OCI-LY7 (cell line): Measurements from ENCODE around the gene GIPC2. TPM values are rescaled to one million over a fixed set of nuclear protein-coding genes. Genes with fewer than 3 reads are reported as not detected.

Experiments used
- BruUV-seq: library from RNA; stranded (reverse); fragments of 400-500 nt; replicated peaks from 2 replicates; lab custom pipeline; 2021; lab: Mats Ljungman, UMichigan
- CTCF ChIA-PET: fragments of 300-600 bp; sonication (Branson Sonifier 250); formaldehyde crosslinking; loops from one replicate; lab custom pipeline; 2022; ENCODE audit warnings: antibody characterized with exemption; ENCODE audit not compliant: unreplicated experiment; lab: Charles Lee
- POLR2A ChIA-PET: fragments of 300-600 bp; sonication (Branson Sonifier 250); formaldehyde crosslinking; loops from one replicate; lab custom pipeline; 2022; ENCODE audit warnings: antibody characterized with exemption; lab: Charles Lee
- DNase-seq: peaks from one replicate; pipeline ENCODE4 v3.0.0-alpha.2; 2015; ENCODE audit warnings: low spot score
- H2AFZ ChIP-seq: fragments of 200-600 bp; sonication (generic), shearing (Covaris generic); 2 replicates; pipeline ENCODE4 v1.6.1; 2014; ENCODE audit warnings: mild to moderate bottlenecking, antibody characterized with exemption, low read length, moderate library complexity
- H3K27ac ChIP-seq: fragments of 200-600 bp; sonication (generic); 2 replicates; pipeline ENCODE4 v1.5.1; 2014; ENCODE audit warnings: mixed run types, low read depth, mild to moderate bottlenecking, moderate library complexity, low read length, inconsistent platforms; ENCODE audit not compliant: poor library complexity, severe bottlenecking
- H3K36me3 ChIP-seq: fragments of 200-600 bp; sonication (generic); 2 replicates; pipeline ENCODE4 v1.6.1; 2014; ENCODE audit warnings: mild to moderate bottlenecking, antibody characterized with exemption, low read length, moderate library complexity, mixed read lengths; ENCODE audit not compliant: insufficient read depth
- H3K4me1 ChIP-seq: fragments of 200-600 bp; sonication (generic); 2 replicates; pipeline ENCODE4 v1.5.1; 2014; ENCODE audit warnings: mild to moderate bottlenecking, low read length; ENCODE audit not compliant: insufficient read depth, poor library complexity, severe bottlenecking
- H3K4me2 ChIP-seq: fragments of 200-600 bp; sonication (generic); 2 replicates; pipeline ENCODE4 v1.6.1; 2014; ENCODE audit warnings: mild to moderate bottlenecking, low read length
- H3K4me3 ChIP-seq: fragments of 200-600 bp; sonication (generic); 2 replicates; pipeline ENCODE4 v1.5.1; 2014; ENCODE audit warnings: mild to moderate bottlenecking, low read depth, low read length; ENCODE audit not compliant: poor library complexity, severe bottlenecking
- H3K79me2 ChIP-seq: fragments of 200-600 bp; sonication (generic); 2 replicates; pipeline ENCODE4 v1.6.1; 2016; ENCODE audit warnings: low read depth, mild to moderate bottlenecking, low read length, moderate library complexity, mixed read lengths; ENCODE audit not compliant: insufficient read depth
- H3K9me2 ChIP-seq: fragments of 200-600 bp; sonication (generic); 2 replicates; pipeline ENCODE4 v1.6.1; 2016; ENCODE audit warnings: mild to moderate bottlenecking, low read length, mixed read lengths; ENCODE audit not compliant: insufficient read depth
- H3K9me3 ChIP-seq: fragments of 200-600 bp; sonication (generic); 2 replicates; pipeline ENCODE4 v1.6.1; 2014; ENCODE audit warnings: mild to moderate bottlenecking, mixed run types, low read length, mixed read lengths
- H4K20me1 ChIP-seq: fragments of 200-600 bp; sonication (generic); 2 replicates; pipeline ENCODE4 v1.6.1; 2014; ENCODE audit warnings: mild to moderate bottlenecking, antibody characterized with exemption, low read length, moderate library complexity, mixed read lengths; ENCODE audit not compliant: insufficient read depth
- CTCF ChIP-seq: fragments of 200-600 bp; sonication (generic); conservative IDR thresholded peaks from 2 replicates; pipeline ENCODE4 v1.5.1; 2014; ENCODE audit warnings: mild to moderate bottlenecking, antibody characterized with exemption, low read length, moderate library complexity, mixed read lengths
- EZH2phosphoT487 ChIP-seq: fragments of 200-600 bp; sonication (generic); IDR thresholded peaks from 2 replicates; pipeline ENCODE4 v1.6.1; 2018; ENCODE audit warnings: low read depth, borderline replicate concordance, mild to moderate bottlenecking, mixed run types, antibody characterized with exemption, low read length, moderate library complexity, mixed read lengths
- intact Hi-C: fragments of 100-400 bp; cut with micrococcal nuclease; formaldehyde crosslinking; loops from one replicate; pipeline ENCODE4 v1.10.0; 2022; ENCODE audit not compliant: unreplicated experiment
- total RNA-seq, 2 experiments: library from RNA; depleted of rRNA in 1 of 2; stranded (reverse); fragments of >200 nt in 1 of 2; shearing (Covaris generic) in 1 of 2; gene quantifications; 2 replicates each; pipeline ENCODE4 v1.2.3, GENCODE V29; 2014 to 2022

GIPC2 gene
- total RNA-seq, 2 experiments from 2014 or later = not detected

GRCh38 chr1:78096976-78097375 lies 51.2 kb downstream of the GIPC2 start:
- BruUV-seq = no TSS peak
- intact Hi-C loops = no loop called here
- H3K4me1 ChIP-seq = no peaks in the 10 kb centered on the region
- H3K79me2 ChIP-seq = no peaks in the 10 kb centered on the region
- no peak overlapping the region for H2AFZ ChIP-seq
- no peak overlapping the region for H3K27ac ChIP-seq
- H3K36me3 ChIP-seq = no peaks in the 10 kb centered on the region
- H3K4me3 ChIP-seq = no peak overlapping the region
- no peaks in the 10 kb centered on the region for H3K9me2 ChIP-seq
- no peak overlapping the region for H3K4me2 ChIP-seq
- H4K20me1 ChIP-seq = no peaks in the 10 kb centered on the region
- no peak for DNase-seq
- ChIA-PET POLR2A (interaction anchor here (0.7 to 1.1 kb wide), 2 partner anchors 15 to 64 kb away, joined by 5 to 6 read pairs; no protein-coding TSS in a partner anchor), CTCF (no interaction called here)
- H3K9me3 ChIP-seq = no peaks in the 10 kb centered on the region
- TF ChIP-seq CTCF (no peak), EZH2phosphoT487 (no peak)

GRCh38 chr1:78101051-78101450 lies 55.3 kb downstream of the GIPC2 start:
- BruUV-seq = no TSS peak
- H4K20me1 ChIP-seq = no peaks in the 10 kb centered on the region
- no peak overlapping the region for H3K4me3 ChIP-seq
- intact Hi-C loops = no loop called here
- H2AFZ ChIP-seq = no peak overlapping the region
- no peaks in the 10 kb centered on the region for H3K79me2 ChIP-seq
- H3K9me3 ChIP-seq = no peaks in the 10 kb centered on the region
- H3K9me2 ChIP-seq = no peaks in the 10 kb centered on the region
- ChIA-PET POLR2A (no interaction called here), CTCF (no interaction called here)
- no peaks in the 10 kb centered on the region for H3K4me1 ChIP-seq
- no peak overlapping the region for H3K4me2 ChIP-seq
- no peak overlapping the region for H3K27ac ChIP-seq
- DNase-seq = no peak
- H3K36me3 ChIP-seq = no peaks in the 10 kb centered on the region
- TF ChIP-seq EZH2phosphoT487 = no peak
- TF ChIP-seq CTCF = no peak

- H4K20me1 ChIP-seq = no peaks in the 10 kb centered on the region
- no peak overlapping the region for H2AFZ ChIP-seq
- intact Hi-C loops = no loop called here
- TF ChIP-seq EZH2phosphoT487 (no peak), CTCF (no peak)
- no peaks in the 10 kb centered on the region for H3K36me3 ChIP-seq
- H3K9me3 ChIP-seq = no peaks in the 10 kb centered on the region
- no peak overlapping the region for H3K27ac ChIP-seq
- CTCF ChIA-PET = no interaction called here
- no peak for DNase-seq
- H3K79me2 ChIP-seq = no peaks in the 10 kb centered on the region
- H3K4me2 ChIP-seq = no peak overlapping the region
- no TSS peak for BruUV-seq
- no peaks in the 10 kb centered on the region for H3K9me2 ChIP-seq
- POLR2A ChIA-PET = interaction anchor here (1.4 kb wide), 1 partner anchor 20 kb away, joined by 5 read pairs; no protein-coding TSS in a partner anchor
- H3K4me3 ChIP-seq = no peak overlapping the region
- H3K4me1 ChIP-seq = no peaks in the 10 kb centered on the region
Observed at GRCh38 chr1:78101514-78101913, 55.7 kb downstream of the GIPC2 start.
